Stimulated activated CD4-positive, alpha-beta T cell treated with anti-CD3 and anti-CD28 coated beads, TNF-alpha, amount 100 ng/mL, for 1 hour (primary cell): Measurements from ENCODE around the gene WFDC5.
"Not testable (repeated sequence)": the region's sequence is repeated elsewhere in the genome, so short reads cannot be mapped to it uniquely, and the experiment has no call there.

ENCODE experiments used
- DNase-seq, 3 donors: peaks; one replicate each; pipeline ENCODE4 v3.0.0-alpha.2; 2020; ENCODE audit warnings: low read depth in 3 of 3, low spot score in 1 of 3

The WFDC5 gene

GRCh38 chr20:45114465-45115385, at the start of gene WFDC5:
Gene WFDC5, minus strand, starts transcription at chr20:45115174. Its CDS starts 91 bp downstream, at chr20:45115083.
- DNase-seq: no peak

DNA sequence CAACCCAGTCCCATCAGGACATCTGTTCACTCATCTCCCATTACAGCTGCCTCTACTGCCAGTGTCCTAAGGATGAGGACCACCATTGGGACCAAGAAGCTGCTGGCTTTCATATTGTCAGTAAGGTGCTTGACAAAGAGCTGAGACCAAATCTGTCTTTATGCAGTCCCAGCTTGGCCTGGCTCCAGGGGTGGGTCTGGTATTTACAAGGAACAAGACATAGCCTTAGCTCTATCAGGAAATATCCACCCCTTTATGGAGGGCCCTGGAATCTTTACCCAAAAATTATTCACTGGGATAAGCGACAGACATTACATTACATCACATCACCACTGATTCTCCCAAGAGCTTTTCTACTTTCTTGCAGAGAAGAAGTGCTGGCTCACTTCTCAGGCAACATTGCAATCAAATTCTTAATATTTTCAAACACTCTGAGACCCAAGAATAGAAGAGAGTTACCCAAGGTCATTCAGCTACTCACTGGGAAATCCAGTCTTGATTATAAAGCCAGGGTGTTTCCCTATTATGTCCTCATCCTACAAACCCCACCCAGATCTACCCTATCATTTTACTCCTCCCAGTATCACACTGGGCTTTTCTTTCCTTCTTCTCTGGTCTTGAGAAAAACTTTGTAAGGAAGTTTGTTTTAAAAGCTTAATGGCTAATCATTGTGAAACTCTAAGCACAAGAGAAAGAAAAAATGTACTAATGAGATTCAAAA, 48.3 kb upstream of the WFDC5 start:
- DNase-seq: no peak

GRCh38 chr20:45157962-45158361, 43.0 kb upstream of the WFDC5 start:
- no peak for DNase-seq

DNA sequence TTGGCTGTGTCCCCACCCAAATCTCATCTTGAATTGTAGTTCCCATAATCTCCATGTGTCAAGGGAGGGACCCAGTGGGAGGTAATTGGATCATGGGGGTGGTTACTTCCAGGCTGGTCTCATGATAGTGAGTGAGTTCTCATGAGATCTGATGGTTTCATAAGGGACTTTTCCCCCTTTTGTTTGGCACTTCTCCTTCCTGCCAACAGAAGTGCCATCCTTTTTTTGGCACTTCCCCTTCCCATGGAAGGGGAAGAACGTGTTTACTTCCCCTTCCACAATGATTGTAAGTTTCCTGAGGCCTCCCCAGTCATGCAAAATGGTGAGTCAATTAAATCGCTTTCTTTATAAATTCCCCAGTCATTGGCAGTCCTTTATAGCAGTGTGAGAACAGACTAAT, 41.7 kb upstream of the WFDC5 start:
- DNase-seq: no peak

DNA sequence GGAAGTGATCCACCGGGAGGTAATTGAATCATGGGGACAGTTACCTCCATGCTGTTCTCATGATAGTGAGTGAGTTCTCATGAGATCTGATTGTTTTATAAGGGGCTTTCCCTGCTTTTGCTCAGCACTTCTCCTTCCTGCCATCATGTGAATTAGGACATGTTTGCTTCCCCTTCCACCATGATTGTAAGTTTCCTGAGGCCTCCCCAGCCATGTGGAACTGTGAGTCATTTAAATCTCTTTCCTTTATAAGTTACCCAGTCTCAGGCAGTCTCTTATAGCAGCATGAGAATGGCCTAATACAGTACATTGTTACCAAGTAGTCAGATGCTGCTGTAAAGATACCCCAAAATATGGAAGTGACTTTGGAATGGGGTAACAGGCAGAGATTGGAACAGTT, 39.8 kb upstream of the WFDC5 start:
- not testable (repeated sequence) for DNase-seq

DNA sequence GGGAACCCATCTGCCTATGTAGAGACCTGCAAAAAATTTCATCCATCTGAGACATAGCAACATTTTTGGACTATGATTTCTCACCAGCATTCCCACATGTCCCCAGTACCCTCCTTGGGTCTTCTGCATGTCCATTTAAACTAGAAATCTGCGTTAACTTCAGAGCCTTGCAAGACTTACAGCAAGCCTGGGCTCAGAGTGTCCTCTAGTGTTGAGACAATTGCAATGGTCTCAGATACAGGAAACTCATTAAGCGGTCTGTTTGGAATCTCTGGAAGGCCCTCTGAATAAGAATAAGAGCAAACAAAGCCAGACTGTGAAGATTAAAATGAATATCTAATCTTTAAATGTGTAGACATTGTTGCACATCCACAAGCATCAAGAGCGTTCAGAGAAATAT, 39.2 kb upstream of the WFDC5 start:
- DNase-seq: no peak

DNA sequence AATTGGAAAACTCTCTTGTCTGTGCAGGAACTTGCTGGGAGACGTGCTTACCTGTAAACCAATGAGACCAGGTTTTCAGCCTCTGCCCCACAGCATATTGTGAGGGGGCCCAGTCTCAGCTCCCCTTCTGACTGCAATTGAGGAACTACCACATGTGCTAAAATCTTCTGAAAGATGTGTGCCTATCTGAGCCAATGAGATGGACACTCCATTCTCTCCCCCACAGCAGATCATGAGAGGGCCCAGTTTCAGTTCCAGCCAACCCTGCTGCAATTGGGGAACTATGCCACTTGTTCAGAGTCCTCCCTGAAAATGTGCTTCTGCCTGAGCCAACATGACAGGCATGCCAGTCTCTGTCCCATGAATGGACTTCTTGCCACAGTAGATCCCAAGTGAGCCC, 38.8 kb upstream of the WFDC5 start:
- DNase-seq: no peak

GRCh38 chr20:45153147-45153546, 38.2 kb upstream of the WFDC5 start:
- DNase-seq: no peak

GRCh38 chr20:45152405-45152804, 37.4 kb upstream of the WFDC5 start:
- no peak for DNase-seq

- DNase-seq: no peak
Measured at GRCh38 chr20:45149062-45149461, 34.1 kb upstream of the WFDC5 start.

DNA sequence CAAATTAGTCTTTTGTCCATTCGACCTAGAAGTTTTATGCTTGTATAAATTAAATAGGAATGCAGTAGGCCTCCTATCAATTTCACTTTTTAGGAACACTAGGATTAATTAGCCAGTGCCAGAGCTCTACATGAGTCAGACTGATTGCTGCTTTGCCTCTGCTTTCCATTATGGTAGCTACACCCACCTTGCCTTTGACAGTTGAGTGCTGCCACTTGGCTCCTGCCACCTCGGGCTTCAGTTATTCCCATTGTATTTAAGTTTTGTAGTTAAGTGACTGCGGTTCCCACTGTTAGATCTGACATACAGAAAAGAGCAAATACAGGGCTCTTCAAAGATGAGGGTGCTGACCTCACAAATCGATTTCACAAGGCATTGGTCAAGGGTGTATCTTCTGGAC, 25.9 kb upstream of the WFDC5 start:
- no peak for DNase-seq

- not testable (repeated sequence) for DNase-seq
Measured at GRCh38 chr20:45139733-45140375, 24.9 kb upstream of the WFDC5 start.

DNA sequence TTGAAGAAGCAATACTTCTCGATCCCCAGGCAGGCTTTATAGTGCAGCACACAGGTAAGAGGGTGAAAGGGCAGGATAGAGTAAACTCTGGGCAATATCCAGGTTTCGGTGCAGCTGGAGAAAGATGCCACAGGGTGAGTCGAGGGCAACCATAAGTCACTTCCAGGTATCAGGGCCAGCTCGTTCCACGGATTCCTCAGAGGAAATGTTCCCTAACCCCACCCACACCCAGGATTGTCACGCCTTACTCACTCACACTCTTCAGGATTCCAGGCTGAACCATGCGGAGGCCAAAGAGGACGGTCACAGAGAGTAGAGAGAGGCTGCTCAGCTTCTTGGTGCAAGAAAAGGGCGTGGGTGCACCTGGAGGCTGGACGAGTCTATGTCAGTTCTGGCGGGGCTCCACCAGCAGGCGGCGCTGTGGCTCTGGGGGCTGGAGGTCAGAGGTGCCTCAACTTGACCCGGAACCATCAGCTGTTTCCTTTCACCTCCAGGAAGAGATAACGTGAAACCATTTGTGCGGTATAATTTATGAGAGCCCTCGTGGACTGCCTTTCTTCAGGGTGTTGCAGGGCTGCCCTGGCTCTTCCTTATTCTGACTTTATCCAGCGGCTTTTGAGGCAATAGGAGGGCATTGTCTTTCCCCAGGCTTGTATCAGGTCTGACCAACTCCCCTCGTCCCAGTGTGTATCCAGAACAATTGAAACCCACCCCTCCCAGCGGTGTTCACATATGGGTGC, 23.8 kb upstream of the WFDC5 start:
- peak in 1 of 3 donors; percentile 31 for DNase-seq

GRCh38 chr20:45136911-45137310, 21.9 kb upstream of the WFDC5 start:
- no peak for DNase-seq

DNA sequence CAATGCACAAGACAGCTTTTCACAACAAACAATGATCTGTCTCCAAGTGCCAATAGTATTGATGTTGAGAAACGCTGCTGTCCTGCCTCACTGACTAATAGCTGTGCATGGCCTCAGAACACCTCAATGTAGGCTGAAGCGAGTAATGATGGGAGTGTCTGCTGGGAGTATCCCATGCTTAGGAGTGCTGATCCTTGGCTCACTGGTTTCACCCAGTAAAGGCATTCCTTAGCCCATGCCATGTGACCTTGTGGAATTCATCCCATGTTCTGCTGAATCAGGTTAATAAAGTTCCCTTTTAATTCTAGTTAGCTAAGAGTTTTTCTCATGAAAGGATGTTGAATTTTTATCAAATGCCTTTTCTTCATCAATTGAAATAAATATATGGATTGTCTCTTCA, 13.1 kb upstream of the WFDC5 start:
- no peak for DNase-seq

DNA sequence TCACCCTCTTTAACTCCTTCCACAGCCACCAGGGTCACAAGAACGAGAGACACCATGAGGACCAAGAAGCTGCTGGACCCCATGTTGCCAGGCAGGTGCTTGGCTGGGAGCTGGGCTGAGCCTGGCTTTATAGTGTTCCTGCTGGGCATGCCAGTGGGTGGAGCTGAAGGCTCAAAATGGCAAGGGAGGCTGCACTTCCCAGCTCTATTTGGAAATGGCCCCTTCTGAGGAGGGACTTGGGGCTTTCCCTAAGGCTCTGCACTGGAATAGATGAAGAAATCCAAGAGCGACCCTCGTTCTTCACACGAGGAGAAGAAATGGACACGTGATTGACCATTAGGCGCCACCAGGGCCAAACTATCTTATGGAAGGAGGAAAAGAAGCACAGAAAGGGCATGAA, 9.4 kb upstream of the WFDC5 start, which contains the start of gene WFDC12:
TSS of gene WFDC12 (minus strand) at position 101 of the 400 bp plus-strand sequence. CDS start at position 83, 18 bp downstream.
- no peak for DNase-seq

GRCh38 chr20:45121388-45121787, 6.4 kb upstream of the WFDC5 start:
- DNase-seq: no peak

- no peak for DNase-seq
Measured at GRCh38 chr20:45119556-45120266, 4.7 kb upstream of the WFDC5 start.

DNA sequence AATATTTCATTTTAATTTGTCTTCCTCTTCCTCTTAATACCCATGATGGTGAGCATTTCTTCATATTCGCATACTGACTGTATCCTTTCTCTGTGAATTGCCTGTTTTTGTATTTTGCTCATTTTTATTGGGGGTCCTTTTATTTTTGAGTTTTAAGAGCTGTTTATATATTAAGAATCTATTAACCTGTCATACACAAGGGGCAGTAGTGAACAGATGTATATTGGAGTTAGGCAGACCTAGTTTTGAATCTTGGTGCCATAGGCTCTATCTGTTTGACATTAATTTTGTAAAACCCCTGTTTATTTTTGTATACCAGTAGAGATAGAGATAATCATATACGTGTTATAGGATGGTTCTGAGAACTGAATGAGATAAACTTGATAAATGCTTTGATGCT, 3.1 kb upstream of the WFDC5 start:
- no peak for DNase-seq

GRCh38 chr20:45117581-45117980, 2.6 kb upstream of the WFDC5 start:
- DNase-seq: no peak
